Measurements from ENCODE around the gene NR5A2.

- TF ChIP-seq CTCF (IDR thresholded peaks at IDR 0.05) (no peak), EZH2 (IDR thresholded peaks at IDR 0.05) (no peak), EZH2phosphoT487 (IDR thresholded peaks at IDR 0.05) (no peak)
These were observed 153.3 kb downstream of the NR5A2 start for GRCh38 chr1:200180821-200181220.

Measured in neural progenitor cell (in vitro differentiated cells).